Measurements from ENCODE around the gene LMBR1. TPM values are rescaled to one million over a fixed set of nuclear protein-coding genes. Genes with fewer than 3 reads are reported as not detected.

Gene LMBR1
- total RNA-seq, 1 donor from 2014 or later = 69.1 TPM

DNA sequence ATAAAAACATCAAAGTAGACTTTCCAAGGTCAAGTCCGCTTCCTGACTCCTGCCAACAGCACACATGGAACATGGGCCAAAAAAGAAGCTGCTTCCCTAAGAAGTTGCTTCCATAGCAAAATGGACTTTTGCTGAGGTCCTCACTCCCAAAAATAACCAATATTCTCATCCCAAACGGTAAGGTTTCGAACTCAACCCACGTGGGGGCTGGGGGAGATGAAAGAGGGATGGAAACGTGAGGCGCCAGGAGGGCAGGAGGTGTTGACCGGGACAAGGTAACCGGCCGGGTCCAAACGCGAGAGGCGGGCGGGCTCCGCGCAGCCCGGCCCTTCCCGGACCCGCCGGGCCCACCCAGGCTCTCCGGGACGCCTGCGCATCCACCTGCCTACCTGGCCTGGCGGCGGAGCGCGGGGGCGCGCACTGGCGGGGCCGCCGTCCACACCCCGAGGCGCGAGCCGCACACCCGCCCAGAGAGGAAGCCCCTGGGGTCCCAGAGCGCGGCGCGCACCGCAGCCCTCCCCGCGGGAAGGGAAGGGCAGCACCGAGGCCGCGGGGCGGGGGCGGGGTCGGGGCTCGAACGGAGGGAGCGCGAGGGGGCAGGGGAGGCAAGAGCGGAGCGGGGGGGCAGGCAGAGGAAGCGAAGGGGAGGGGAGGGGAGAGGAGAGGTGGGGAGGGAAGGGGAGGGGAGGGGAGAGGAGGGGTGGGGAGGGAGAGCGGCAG is 742 bp downstream of the LMBR1 start:
- Mint-ChIP-seq H3K4me1 (ENCODE audit: unreplicated experiment) (no peaks in the 10 kb centered on the region), H3K36me3 (peaks cover 6% of the 10 kb centered on the region), H3K9me3 (no peaks in the 10 kb centered on the region), H3K4me3 (peak overlapping the region; percentile 94), H3K27ac (peak overlapping the region; percentile 86), H3K27me3 (no peaks in the 10 kb centered on the region)
- peak; percentile 77 for DNase-seq (ENCODE audit: extremely low spot score, unreplicated experiment)
- TF ChIP-seq CTCF (conservative IDR thresholded peaks at IDR 0.05) = no peak

- Mint-ChIP-seq H3K36me3 (peaks cover 13% of the 10 kb centered on the region), H3K4me3 (peak overlapping the region; percentile 39), H3K27ac (no peak overlapping the region), H3K4me1 (ENCODE audit: unreplicated experiment) (peaks cover 10% of the 10 kb centered on the region), H3K9me3 (no peaks in the 10 kb centered on the region), H3K27me3 (no peaks in the 10 kb centered on the region)
- DNase-seq (ENCODE audit: extremely low spot score, unreplicated experiment) = no peak
- TF ChIP-seq CTCF (conservative IDR thresholded peaks at IDR 0.05) = no peak
Observed at GRCh38 chr7:156889746-156890145, 3.2 kb downstream of the LMBR1 start.

DNA sequence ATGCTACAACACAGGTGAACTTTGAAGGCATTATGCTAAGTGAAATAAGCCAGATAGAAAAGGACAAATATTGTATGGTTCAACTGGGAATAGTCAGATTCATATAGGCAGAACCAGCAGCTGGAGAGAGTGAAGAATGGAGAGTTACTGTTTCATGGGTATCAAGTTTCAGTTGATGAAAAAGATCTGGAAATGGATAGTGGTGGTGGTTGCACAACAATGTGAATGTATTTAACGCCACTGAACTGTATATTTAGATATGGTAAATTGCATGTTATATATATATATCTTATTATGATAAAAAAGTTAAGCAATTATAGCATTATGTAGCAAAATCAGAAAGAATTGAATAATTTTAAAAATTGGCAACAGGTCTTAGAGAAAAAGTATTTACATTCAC is 3.9 kb downstream of the LMBR1 start:
- peaks cover 16% of the 10 kb centered on the region for H3K36me3 Mint-ChIP-seq
- H3K4me1 Mint-ChIP-seq (ENCODE audit: unreplicated experiment) = peaks cover 10% of the 10 kb centered on the region
- peak overlapping the region; percentile 29 for H3K4me3 Mint-ChIP-seq

GRCh38 chr7:156886020-156886795 is 6.8 kb downstream of the LMBR1 start:
- Mint-ChIP-seq H3K9me3 (peaks cover 7% of the 10 kb centered on the region), H3K27me3 (no peaks in the 10 kb centered on the region), H3K4me3 (no peak overlapping the region), H3K4me1 (ENCODE audit: unreplicated experiment) (peaks cover 10% of the 10 kb centered on the region), H3K27ac (peak overlapping the region; percentile 56), H3K36me3 (peaks cover 33% of the 10 kb centered on the region)
- no peak for TF ChIP-seq CTCF (conservative IDR thresholded peaks at IDR 0.05)
- DNase-seq (ENCODE audit: extremely low spot score, unreplicated experiment) = no peak

More for the DNA sequence above, 3.9 kb downstream of the LMBR1 start:
- TF ChIP-seq CTCF (conservative IDR thresholded peaks at IDR 0.05) = no peak
- Mint-ChIP-seq H3K27me3 (no peaks in the 10 kb centered on the region), H3K27ac (no peak overlapping the region), H3K9me3 (no peaks in the 10 kb centered on the region)
- no peak for DNase-seq (ENCODE audit: extremely low spot score, unreplicated experiment)

DNA sequence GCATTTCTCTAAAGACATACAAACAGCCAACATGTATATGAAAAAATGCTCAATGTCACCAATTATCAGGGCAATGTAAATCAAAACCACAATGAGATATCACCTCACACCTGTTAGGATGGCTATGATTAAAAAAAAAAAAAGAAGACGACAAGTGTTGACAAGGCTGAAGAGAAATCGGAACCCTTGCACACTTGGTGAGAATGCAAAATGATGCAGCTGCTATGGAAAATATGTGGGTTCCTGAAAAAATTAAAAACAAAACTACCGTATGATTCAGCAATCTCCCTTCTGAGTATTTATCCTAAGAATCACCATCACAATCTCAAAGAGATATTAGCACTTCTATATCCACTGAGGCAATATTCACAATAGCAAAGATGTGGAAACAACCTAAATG is 11.3 kb downstream of the LMBR1 start:
- DNase-seq (ENCODE audit: extremely low spot score, unreplicated experiment) = no peak
- Mint-ChIP-seq H3K36me3 (peaks cover 53% of the 10 kb centered on the region), H3K4me1 (ENCODE audit: unreplicated experiment) (peaks cover 8% of the 10 kb centered on the region), H3K27ac (no peak overlapping the region), H3K4me3 (no peak overlapping the region), H3K27me3 (no peaks in the 10 kb centered on the region), H3K9me3 (peaks cover 27% of the 10 kb centered on the region)
- TF ChIP-seq CTCF (conservative IDR thresholded peaks at IDR 0.05) = no peak

Measured in type B pancreatic cell (in vitro differentiated cells).